ENCODE data around the gene MRPS23.

DNA sequence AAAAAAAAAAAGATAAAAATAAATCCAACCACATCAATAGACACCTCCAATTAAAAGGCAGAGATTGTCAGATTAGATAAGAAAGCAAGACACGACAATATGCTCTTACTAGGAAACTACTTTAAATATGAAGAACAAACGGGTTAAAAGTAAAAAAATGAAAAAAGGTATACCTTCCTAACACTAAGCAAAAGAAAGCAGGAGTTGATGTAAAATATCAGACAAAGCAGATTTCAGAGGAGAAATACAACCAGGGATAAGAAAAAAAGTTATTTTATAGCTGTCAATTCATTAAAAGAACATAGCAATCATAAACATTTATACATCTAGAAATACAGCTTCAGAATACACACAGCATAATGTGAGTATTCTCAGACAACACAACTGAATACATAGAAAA, 55.0 kb downstream of the MRPS23 start:
- TF ChIP-seq CTCF (IDR thresholded peaks at IDR 0.05), result no peak
- no peak for TF ChIP-seq POLR2A (IDR thresholded peaks at IDR 0.05)
